CD8-positive, alpha-beta memory T cell (primary cell): ENCODE data around the gene ARHGDIB. TPM values are rescaled to one million over a fixed set of nuclear protein-coding genes. Genes with fewer than 3 reads are reported as not detected.

Experiments
- CTCF ChIA-PET: fragments of 350-600 bp; sonication (Branson Sonifier 250); formaldehyde crosslinking; loops from one replicate; lab custom pipeline; 2021; ENCODE audit warnings: antibody characterized with exemption; lab: Charles Lee
- POLR2A ChIA-PET: fragments of 350-600 bp; sonication (Branson Sonifier 250); formaldehyde crosslinking; loops from one replicate; lab custom pipeline; 2021; ENCODE audit warnings: antibody characterized with exemption; lab: Charles Lee
- DNase-seq, 5 donors: peaks; one replicate each; pipeline versions ENCODE4 v3.0.0 to v3.0.0-alpha.2; 2020 to 2022; ENCODE audit warnings: mixed read lengths in 1 of 5
- H3K27ac ChIP-seq: one replicate; pipeline ENCODE4 v1.7.0; 2013; ENCODE audit warnings: low read depth, mild to moderate bottlenecking, low read length, moderate library complexity
- H3K27me3 ChIP-seq: 2 replicates; pipeline ENCODE4 v1.7.0; 2013; ENCODE audit warnings: low read length, mild to moderate bottlenecking; ENCODE audit not compliant: insufficient read depth, poor library complexity, severe bottlenecking
- H3K36me3 ChIP-seq: 2 replicates; pipeline ENCODE4 v1.7.0; 2013; ENCODE audit warnings: mild to moderate bottlenecking, low read length, moderate library complexity; ENCODE audit not compliant: insufficient read depth
- H3K4me1 ChIP-seq: 2 replicates; pipeline ENCODE4 v1.7.0; 2013; ENCODE audit warnings: mild to moderate bottlenecking, low read length, moderate library complexity; ENCODE audit not compliant: insufficient read depth
- H3K4me3 ChIP-seq: 2 replicates; pipeline ENCODE4 v1.7.0; 2013; ENCODE audit warnings: mild to moderate bottlenecking, low read length
- H3K9me3 ChIP-seq: 2 replicates; pipeline ENCODE4 v1.7.0; 2013; ENCODE audit warnings: mild to moderate bottlenecking, low read length
- H3K27ac Mint-ChIP-seq, 8 donors: one replicate each; pipeline ENCODE4 v1.8.0; 2020 to 2021; ENCODE audit warnings: mixed read lengths in 8 of 8, mild to moderate bottlenecking in 6 of 8, inconsistent platforms in 3 of 8, moderate library complexity in 3 of 8
- H3K27me3 Mint-ChIP-seq, 2 donors: one replicate each; pipeline ENCODE4 v1.8.0; 2020 to 2021; ENCODE audit warnings: mixed read lengths in 2 of 2, mild to moderate bottlenecking in 1 of 2, moderate library complexity in 1 of 2
- H3K36me3 Mint-ChIP-seq, 3 donors: one replicate each; pipeline ENCODE4 v1.8.0; 2020 to 2021; ENCODE audit warnings: mixed read lengths in 3 of 3, inconsistent platforms in 1 of 3, mild to moderate bottlenecking in 1 of 3
- H3K4me1 Mint-ChIP-seq, 3 donors: one replicate each; pipeline ENCODE4 v1.8.0; 2020 to 2021; ENCODE audit warnings: mixed read lengths in 3 of 3, inconsistent platforms in 1 of 3, mild to moderate bottlenecking in 1 of 3
- H3K4me3 Mint-ChIP-seq, 7 donors: one replicate each; pipeline ENCODE4 v1.8.0; 2020 to 2021; ENCODE audit warnings: mixed read lengths in 7 of 7, mild to moderate bottlenecking in 6 of 7, moderate library complexity in 4 of 7, inconsistent platforms in 2 of 7
- H3K9me3 Mint-ChIP-seq, 5 donors: one replicate each; pipeline ENCODE4 v1.8.0; 2020 to 2022; ENCODE audit warnings: mixed read lengths in 5 of 5, mild to moderate bottlenecking in 3 of 5, moderate library complexity in 2 of 5, inconsistent platforms in 1 of 5
- polyA plus RNA-seq: library from polyadenylated mRNA; unstranded; fragments of 300-500 nt; fragmentation: Illumina TruSeq; gene quantifications from one replicate; pipeline ENCODE4 v1.2.3, GENCODE V29; 2021
- total RNA-seq, 2 experiments: library from RNA; stranded (reverse); gene quantifications; one replicate each; pipeline ENCODE4 v1.2.3, GENCODE V29; 2021

The ARHGDIB gene
- total and polyA plus RNA-seq, 3 experiments from 2014 or later = 495 to 2,936 (median 511) TPM

DNA sequence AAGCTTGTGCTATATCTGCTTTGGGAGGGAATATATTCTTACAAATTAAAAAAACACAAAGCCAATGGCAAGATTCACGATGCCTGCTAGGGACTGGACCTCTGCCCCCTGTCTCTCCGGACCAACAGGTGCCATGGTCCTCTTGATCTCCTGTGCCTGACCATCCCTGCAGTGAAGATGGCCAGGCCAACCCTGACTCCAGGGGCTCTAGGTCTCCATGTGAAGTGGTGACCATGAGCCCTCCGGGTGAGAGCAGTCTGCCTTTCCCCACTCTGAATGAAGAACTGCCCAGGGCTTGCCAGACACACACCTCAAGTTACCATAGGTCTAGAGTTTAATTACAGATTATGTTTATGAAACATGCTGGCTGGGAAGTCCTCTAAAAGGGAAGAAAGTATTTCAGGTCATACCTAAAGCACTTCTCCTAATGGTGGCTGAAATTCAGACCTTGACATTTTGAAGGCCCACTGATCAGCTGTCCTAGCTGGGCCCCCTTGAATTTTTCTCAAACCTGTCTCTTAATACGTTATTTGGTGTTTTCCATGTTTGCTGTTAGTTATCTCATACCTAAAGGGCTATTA lies 1.4 kb downstream of the ARHGDIB start:
- Histone ChIP-seq H3K27me3 (no peaks in the 10 kb centered on the region), H3K4me1 (peaks cover 60% of the 10 kb centered on the region), H3K27ac (peak overlapping the region; percentile 85), H3K36me3 (peaks cover 7% of the 10 kb centered on the region), H3K9me3 (no peaks in the 10 kb centered on the region), H3K4me3 (peak overlapping the region; percentile 94)
- Mint-ChIP-seq H3K27me3 (peaks cover 0 to 1% of the 10 kb centered on the region in 2 donors), H3K4me3 (peak overlapping the region; percentile 96 to 100 (median 98)), H3K4me1 (peaks cover 61 to 80% (median 66%) of the 10 kb centered on the region in 3 donors), H3K36me3 (peaks cover 15 to 57% (median 17%) of the 10 kb centered on the region in 3 donors), H3K9me3 (no peaks in the 10 kb centered on the region), H3K27ac (peak overlapping the region; percentile 73 to 100 (median 99))
- DNase-seq = no peak
- ChIA-PET POLR2A (interaction anchor here (1.3 to 1.8 kb wide), 3 partner anchors 9 to 186 kb away, joined by 5 to 13 read pairs (median 9); a partner anchor contains a TSS), CTCF (interaction anchor here (1.2 to 4.1 kb wide), 4 partner anchors 21 to 189 kb away, joined by 3 to 14 read pairs (median 6); partner anchors contain the start of gene ERP27)

DNA sequence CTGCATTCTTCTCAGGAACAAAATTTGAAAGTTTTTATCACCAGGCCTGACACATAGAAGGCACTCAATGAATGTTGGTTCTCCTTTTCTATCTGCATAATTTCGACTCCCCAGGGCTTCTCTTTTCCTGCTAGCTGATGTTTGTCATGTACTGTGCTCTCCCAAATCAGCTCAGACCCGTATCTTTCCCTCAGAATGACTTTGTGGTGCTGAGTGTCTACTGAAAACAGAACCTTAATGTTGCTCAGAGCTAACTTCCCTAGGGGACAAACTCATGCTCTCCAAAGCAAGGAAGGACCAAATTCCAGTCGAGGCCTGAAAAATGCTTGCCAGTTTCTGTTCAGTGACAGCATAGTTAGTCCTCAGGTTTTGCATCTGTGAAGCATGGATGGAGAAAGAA lies 1.9 kb downstream of the ARHGDIB start:
- peak in 1 of 5 donors; percentile 21 for DNase-seq
- no peaks in the 10 kb centered on the region for H3K27me3 Mint-ChIP-seq
- POLR2A ChIA-PET = interaction anchor here (0.8 to 1.8 kb wide), 3 partner anchors 11 to 189 kb away, joined by 4 to 13 read pairs (median 9); a partner anchor contains a TSS
- peaks cover 7% of the 10 kb centered on the region for H3K36me3 ChIP-seq
- H3K4me1 Mint-ChIP-seq = peaks cover 61 to 80% (median 66%) of the 10 kb centered on the region in 3 donors
- CTCF ChIA-PET = interaction anchor here (1.4 to 4.1 kb wide), 3 partner anchors 20 to 188 kb away, joined by 5 to 14 read pairs (median 6); partner anchors contain the start of gene ERP27
- no peaks in the 10 kb centered on the region for H3K9me3 Mint-ChIP-seq
- peak overlapping the region; percentile 94 for H3K4me3 ChIP-seq
- H3K27ac Mint-ChIP-seq = peak overlapping the region; percentile 73 to 100 (median 99)
- peaks cover 59% of the 10 kb centered on the region for H3K4me1 ChIP-seq
- peak overlapping the region; percentile 85 for H3K27ac ChIP-seq
- H3K36me3 Mint-ChIP-seq = peaks cover 17 to 61% (median 17%) of the 10 kb centered on the region in 3 donors
- no peaks in the 10 kb centered on the region for H3K27me3 ChIP-seq
- H3K9me3 ChIP-seq = no peaks in the 10 kb centered on the region
- H3K4me3 Mint-ChIP-seq = peak overlapping the region; percentile 96 to 100 (median 98)

DNA sequence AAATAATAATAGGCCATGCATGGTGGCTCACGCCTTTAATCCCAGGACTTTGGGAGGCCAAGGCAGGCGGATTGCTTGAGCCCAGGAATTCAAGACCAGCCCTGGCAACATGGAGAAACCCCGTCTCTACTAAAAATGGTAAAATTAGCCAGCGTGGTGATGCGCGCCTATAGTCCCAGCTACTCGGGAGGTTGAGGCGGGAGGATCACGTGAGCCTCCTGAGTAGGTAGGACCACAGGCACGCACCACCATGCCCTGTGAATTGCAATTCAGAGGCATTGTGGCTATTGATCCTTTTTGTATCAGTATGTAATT lies 2.3 kb downstream of the ARHGDIB start:
- CTCF ChIA-PET = interaction anchor here (1.4 to 4.1 kb wide), 3 partner anchors 20 to 188 kb away, joined by 5 to 14 read pairs (median 6); partner anchors contain the start of gene ERP27
- H3K9me3 ChIP-seq = no peaks in the 10 kb centered on the region
- Mint-ChIP-seq H3K27ac (peak overlapping the region; percentile 73 to 100 (median 99)), H3K27me3 (no peaks in the 10 kb centered on the region), H3K4me1 (peaks cover 64 to 81% (median 66%) of the 10 kb centered on the region in 3 donors), H3K9me3 (no peaks in the 10 kb centered on the region), H3K36me3 (peaks cover 17 to 65% (median 20%) of the 10 kb centered on the region in 3 donors), H3K4me3 (peak overlapping the region; percentile 96 to 100 (median 98))
- DNase-seq = no peak
- H3K4me3 ChIP-seq = peak overlapping the region; percentile 94
- H3K27me3 ChIP-seq = no peaks in the 10 kb centered on the region
- peak overlapping the region; percentile 85 for H3K27ac ChIP-seq
- POLR2A ChIA-PET = interaction anchor here (0.8 to 1.8 kb wide), 4 partner anchors 11 to 188 kb away, joined by 3 to 13 read pairs (median 6); a partner anchor contains a TSS
- peaks cover 59% of the 10 kb centered on the region for H3K4me1 ChIP-seq
- peaks cover 7% of the 10 kb centered on the region for H3K36me3 ChIP-seq

DNA sequence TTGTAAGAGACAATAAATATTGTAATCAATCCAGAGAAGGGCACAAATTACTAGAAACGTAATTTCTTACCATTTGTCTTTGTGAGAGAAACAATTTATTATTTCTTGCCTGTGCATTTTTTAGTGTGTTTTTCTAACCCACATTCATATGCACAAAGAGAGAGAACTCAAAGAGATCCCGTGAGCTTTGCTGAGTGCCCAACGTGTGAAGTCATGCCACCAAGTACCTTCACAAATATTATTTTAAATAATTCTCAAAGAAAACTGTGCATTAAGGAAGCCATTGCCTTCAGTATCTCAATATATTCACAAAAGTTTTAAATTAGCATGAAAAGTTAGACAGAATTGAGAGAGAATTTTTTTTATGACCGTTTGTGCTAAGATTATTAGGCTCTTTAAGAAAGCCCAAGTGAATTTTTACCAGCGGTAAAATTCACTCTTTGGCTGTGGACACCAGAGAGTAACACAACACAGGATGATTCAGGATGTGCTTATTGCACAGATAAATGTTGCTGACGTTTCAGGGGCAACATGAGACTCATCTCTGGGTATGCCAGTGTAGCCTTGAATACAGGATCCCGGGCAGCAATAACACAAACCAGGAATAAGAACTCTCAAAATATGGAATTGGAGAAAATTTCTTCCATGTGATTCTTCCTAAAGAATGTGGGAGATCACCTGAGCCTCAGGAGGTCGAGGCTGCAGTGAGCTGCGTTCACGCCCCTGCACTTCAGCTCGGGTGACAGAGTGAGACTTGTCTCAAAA lies 2.9 kb downstream of the ARHGDIB start:
- Histone ChIP-seq H3K27ac (peak overlapping the region; percentile 85), H3K4me3 (peak overlapping the region; percentile 94), H3K4me1 (peaks cover 59% of the 10 kb centered on the region), H3K36me3 (peaks cover 7% of the 10 kb centered on the region), H3K27me3 (no peaks in the 10 kb centered on the region), H3K9me3 (no peaks in the 10 kb centered on the region)
- peaks cover 0 to 5% of the 10 kb centered on the region in 2 donors for H3K27me3 Mint-ChIP-seq
- peak overlapping the region; percentile 96 to 100 (median 98) for H3K4me3 Mint-ChIP-seq
- peak in 1 of 5 donors; percentile 50 for DNase-seq
- POLR2A ChIA-PET = interaction anchor here (0.8 to 1.6 kb wide), 3 partner anchors 10 to 188 kb away, joined by 3 to 4 read pairs (median 4); a partner anchor contains a TSS
- peak overlapping the region; percentile 73 to 100 (median 99) for H3K27ac Mint-ChIP-seq
- H3K9me3 Mint-ChIP-seq = no peaks in the 10 kb centered on the region
- H3K36me3 Mint-ChIP-seq = peaks cover 17 to 70% (median 22%) of the 10 kb centered on the region in 3 donors
- CTCF ChIA-PET = interaction anchor here (0.7 to 4.1 kb wide), 3 partner anchors 10 to 37 kb away, joined by 3 to 14 read pairs (median 6); partner anchors contain the start of gene ERP27
- H3K4me1 Mint-ChIP-seq = peaks cover 64 to 81% (median 66%) of the 10 kb centered on the region in 3 donors

DNA sequence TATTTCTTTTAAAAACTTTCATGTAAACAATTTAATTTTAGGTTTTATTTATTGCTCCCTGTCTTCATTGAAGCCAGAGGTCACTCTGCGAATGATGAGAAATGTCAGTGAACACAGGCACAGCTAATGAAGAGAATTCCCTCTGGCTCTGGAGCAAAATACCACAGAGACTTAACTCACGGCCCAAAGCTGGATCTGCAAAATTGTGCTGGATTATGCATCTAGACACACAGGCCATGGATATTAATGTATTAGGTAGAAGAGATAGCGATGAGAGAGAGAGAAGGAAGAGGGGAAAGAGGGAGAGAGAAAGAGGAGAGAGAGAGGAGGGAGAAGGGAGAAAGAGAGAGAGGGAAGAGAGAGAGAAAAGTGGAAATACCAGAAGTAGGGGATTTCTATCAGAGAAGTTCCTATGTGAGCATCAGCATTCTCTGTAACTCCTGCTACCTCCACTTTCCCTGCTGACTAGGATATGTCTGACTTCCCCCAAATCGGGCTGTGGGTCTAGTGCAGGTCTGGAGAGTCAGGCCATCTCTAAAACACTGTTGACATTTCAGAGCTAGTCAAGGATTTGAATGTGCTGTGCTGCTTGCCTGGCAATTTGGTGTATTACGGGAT lies 3.7 kb downstream of the ARHGDIB start:
- peaks cover 0 to 5% of the 10 kb centered on the region in 2 donors for H3K27me3 Mint-ChIP-seq
- H3K9me3 Mint-ChIP-seq = no peaks in the 10 kb centered on the region
- Histone ChIP-seq H3K27me3 (no peaks in the 10 kb centered on the region), H3K9me3 (no peaks in the 10 kb centered on the region), H3K4me3 (peak overlapping the region; percentile 94), H3K27ac (peak overlapping the region; percentile 85), H3K4me1 (peaks cover 59% of the 10 kb centered on the region), H3K36me3 (peaks cover 7% of the 10 kb centered on the region)
- H3K27ac Mint-ChIP-seq = peak overlapping the region; percentile 73 to 100 (median 99)
- POLR2A ChIA-PET = interaction anchor here (0.6 to 1.6 kb wide), 5 partner anchors 9 to 188 kb away, joined by 3 to 5 read pairs (median 3); no protein-coding TSS in a partner anchor
- CTCF ChIA-PET = interaction anchor here (0.7 to 4.1 kb wide), 3 partner anchors 9 to 21 kb away, joined by 3 to 14 read pairs (median 6); partner anchors contain the start of gene ERP27
- peak overlapping the region; percentile 96 to 100 (median 98) for H3K4me3 Mint-ChIP-seq
- peaks cover 64 to 81% (median 66%) of the 10 kb centered on the region in 3 donors for H3K4me1 Mint-ChIP-seq
- no peak for DNase-seq
- peaks cover 17 to 75% (median 23%) of the 10 kb centered on the region in 3 donors for H3K36me3 Mint-ChIP-seq

DNA sequence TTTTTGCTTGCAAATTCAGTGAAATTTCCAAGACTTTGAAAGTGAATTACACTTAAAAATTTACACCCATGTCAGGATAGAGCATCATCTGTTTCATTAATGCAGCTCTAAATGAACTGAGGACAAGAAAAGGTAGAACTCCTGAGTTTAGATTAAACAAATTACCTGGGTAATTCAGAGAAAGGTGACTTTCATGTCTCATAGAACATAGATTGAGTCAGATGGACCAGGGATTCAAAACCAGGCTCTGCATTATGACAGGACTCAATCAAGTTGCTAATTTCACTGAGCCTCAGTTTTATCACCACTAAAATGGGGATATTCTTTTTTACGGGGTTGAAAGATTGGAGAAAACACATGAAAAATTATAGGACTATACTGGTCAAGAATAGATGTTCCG lies 4.5 kb downstream of the ARHGDIB start:
- Mint-ChIP-seq H3K36me3 (peaks cover 17 to 82% (median 26%) of the 10 kb centered on the region in 3 donors), H3K9me3 (no peaks in the 10 kb centered on the region), H3K4me1 (peaks cover 64 to 81% (median 66%) of the 10 kb centered on the region in 3 donors), H3K4me3 (peak overlapping the region; percentile 96 to 100 (median 98)), H3K27me3 (peaks cover 0 to 5% of the 10 kb centered on the region in 2 donors), H3K27ac (peak overlapping the region; percentile 82 to 100 (median 99))
- DNase-seq = no peak
- no peaks in the 10 kb centered on the region for H3K27me3 ChIP-seq
- peaks cover 59% of the 10 kb centered on the region for H3K4me1 ChIP-seq
- ChIA-PET CTCF (interaction anchor here (1.4 to 4.1 kb wide), 3 partner anchors 17 to 39 kb away, joined by 3 to 14 read pairs (median 6); partner anchors contain the start of gene ERP27), POLR2A (interaction anchor here (0.8 to 1.6 kb wide), 5 partner anchors 9 to 187 kb away, joined by 3 to 6 read pairs (median 4); partner anchors contain the start of gene ERP27)
- peak overlapping the region; percentile 94 for H3K4me3 ChIP-seq
- H3K9me3 ChIP-seq = no peaks in the 10 kb centered on the region
- peaks cover 7% of the 10 kb centered on the region for H3K36me3 ChIP-seq
- peak overlapping the region; percentile 3 for H3K27ac ChIP-seq
